Fibroblast of peridontal ligament (primary cell): ENCODE results near the gene GALNTL6.
"Not testable (repeated sequence)": the region's sequence is repeated elsewhere in the genome, so short reads cannot be mapped to it uniquely, and the experiment has no call there.

ENCODE experiments used
- DNase-seq: peaks from one replicate; pipeline ENCODE4 v3.0.0-alpha.2; 2010; ENCODE audit errors: extremely low read depth

The GALNTL6 gene

DNA sequence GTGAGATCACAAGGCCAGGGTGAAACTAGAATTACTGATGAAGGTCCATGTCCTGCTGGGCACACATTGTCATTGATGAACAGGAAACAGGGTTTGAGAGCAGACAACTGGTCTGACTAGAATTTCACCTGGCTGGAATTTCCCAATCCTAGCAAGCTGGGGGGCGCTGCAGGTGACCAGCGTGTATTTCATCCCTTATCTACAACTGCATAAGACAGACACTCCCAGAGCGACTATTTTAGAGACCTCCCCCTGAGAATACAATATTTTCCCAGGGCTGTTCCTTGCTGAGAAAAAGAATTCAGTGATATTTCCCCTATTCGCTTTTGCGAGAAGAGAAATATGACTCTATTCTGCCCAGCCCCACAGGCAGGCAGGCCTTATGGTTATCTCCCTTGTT lies 922.8 kb downstream of the GALNTL6 start:
- DNase-seq, result no peak

- DNase-seq, result no peak
Observed at GRCh38 chr4:172740434-172740833, 927.2 kb downstream of the GALNTL6 start.

GRCh38 chr4:172750910-172751309 lies 937.7 kb downstream of the GALNTL6 start:
- no peak for DNase-seq

- DNase-seq, result no peak
Observed at GRCh38 chr4:172751550-172751949, 938.3 kb downstream of the GALNTL6 start.

DNA sequence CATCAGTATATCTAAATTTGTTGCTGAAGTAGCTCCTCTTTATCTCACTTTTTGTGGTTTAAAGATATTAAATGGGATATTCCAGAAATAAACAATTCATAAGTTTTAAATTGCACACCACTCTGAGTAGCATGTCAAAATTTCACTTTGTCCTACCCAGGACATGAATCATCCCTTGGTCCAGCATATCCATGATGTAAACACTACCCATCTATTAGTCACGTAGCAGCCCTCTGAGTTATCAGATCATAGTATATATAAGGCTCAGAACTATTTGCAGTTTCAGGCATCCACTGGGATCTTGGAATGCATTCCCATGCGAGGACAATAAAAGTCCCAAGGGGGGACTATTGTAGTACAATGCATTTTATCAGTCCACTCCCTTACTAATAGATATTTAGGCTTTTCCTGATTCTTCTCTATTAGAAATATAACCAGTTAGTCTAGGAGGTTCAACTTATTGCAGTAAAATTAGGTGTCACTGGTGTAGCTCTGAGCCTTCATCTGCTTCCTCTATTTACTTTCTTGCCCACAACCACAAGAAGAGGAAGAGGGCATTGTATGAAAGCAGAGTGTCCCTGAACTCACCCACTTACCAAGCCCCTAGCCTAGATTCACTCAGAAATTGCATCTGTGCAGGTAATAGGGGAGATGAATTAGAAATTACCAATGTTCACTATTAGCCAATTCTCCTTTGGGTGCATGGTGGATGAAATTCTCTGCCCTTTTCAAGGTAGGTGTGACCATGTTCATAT lies 945.6 kb downstream of the GALNTL6 start:
- peak; percentile 77 for DNase-seq

- DNase-seq, result no peak
Observed at GRCh38 chr4:172760512-172760911, 947.3 kb downstream of the GALNTL6 start.

DNA sequence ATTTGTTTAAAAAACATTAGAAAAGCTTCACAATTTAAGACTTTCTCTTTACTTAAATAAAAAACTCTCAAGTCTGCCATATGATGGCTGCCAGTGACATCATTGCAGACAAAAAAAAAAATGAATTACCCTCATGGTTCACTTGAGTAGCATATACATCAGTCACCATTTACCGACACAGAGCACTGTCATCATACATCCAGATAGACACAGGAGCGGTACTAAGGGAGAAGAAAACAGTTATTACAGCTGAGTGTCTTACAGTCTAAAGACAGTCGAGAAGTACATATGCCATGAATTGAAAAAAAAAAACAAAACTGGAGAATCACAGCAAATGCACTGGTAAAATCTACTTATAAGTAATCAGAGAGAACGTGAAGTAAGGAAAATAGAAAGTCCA lies 949.7 kb downstream of the GALNTL6 start:
- no peak for DNase-seq

DNA sequence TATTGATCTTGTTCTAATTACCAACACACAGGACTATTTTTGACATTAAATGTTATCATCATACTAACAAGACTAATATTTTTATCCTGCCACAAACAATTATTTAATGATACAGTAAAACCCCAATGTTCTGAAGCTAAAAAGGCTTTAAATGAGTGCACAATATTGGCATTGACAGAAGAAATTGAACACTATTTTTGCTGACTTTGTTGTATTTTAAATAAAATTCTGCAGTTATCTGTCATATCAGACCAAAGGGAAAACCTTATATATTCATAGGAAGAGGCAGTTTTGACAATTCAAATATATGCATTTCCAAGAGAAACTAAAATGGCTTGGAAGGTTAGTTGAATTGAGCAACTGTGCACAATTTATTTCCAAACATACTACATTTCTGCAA lies 957.6 kb downstream of the GALNTL6 start:
- DNase-seq, result no peak

DNA sequence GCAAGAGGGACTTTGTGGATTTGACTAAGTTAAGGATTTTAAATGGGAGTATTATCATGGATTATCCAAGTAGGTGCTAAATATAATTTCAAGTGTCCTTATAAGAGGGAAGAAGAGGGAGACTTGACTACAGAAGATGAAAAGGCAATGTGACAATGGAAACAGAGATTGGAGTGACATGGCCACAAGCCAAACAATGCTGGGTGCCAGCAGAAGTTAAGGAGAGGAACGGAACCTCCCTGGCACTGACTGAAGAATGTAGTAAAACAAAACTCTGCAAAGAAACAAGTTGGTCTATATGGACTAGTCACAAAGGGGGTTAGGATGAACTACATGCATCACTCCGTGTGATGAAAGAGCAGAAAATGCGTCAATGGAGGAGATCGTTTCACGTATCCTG lies 959.6 kb downstream of the GALNTL6 start:
- no peak for DNase-seq

- DNase-seq, result no peak
Observed at GRCh38 chr4:172776203-172776861, 963.1 kb downstream of the GALNTL6 start.

DNA sequence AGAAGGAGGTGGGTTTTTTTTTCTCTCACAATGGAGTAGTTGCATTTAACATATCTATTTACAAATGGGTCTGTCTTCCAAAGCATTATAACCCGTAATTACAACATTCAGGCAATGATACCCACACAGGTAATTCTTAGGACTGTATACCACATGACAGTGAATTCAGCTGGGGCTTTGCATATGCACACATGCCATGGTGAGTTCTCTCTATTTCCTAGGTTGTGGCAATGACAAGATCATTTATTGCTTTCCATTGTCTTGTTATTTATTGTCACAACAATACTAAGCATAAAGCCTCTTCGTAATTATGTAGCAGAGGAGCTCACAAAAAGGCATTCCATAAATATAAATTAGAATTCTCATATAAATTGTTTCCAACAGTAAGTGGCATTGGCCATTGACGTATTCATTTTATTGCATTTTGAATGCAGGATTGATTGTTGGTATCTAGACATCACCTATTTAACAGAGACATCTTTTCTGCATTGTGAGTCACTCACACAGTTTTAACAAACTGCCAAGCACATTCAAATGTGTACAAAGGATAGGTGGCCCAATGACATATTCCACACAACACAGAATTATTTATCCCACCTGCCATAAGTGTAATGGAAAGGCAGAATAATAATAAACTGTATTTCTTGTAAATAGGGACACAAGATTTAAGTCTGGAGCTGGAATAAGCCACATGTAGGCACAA lies 964.7 kb downstream of the GALNTL6 start:
- no peak for DNase-seq

- no peak for DNase-seq
Observed at GRCh38 chr4:172778583-172778982, 965.4 kb downstream of the GALNTL6 start.

GRCh38 chr4:172780566-172781081 lies 967.4 kb downstream of the GALNTL6 start:
- DNase-seq, result no peak

GRCh38 chr4:172785613-172786012 lies 972.4 kb downstream of the GALNTL6 start:
- peak; percentile 14 for DNase-seq

GRCh38 chr4:172786039-172786792 lies 973.0 kb downstream of the GALNTL6 start:
- peak; percentile 57 for DNase-seq

GRCh38 chr4:172787111-172787510 lies 973.9 kb downstream of the GALNTL6 start:
- DNase-seq, result no peak

DNA sequence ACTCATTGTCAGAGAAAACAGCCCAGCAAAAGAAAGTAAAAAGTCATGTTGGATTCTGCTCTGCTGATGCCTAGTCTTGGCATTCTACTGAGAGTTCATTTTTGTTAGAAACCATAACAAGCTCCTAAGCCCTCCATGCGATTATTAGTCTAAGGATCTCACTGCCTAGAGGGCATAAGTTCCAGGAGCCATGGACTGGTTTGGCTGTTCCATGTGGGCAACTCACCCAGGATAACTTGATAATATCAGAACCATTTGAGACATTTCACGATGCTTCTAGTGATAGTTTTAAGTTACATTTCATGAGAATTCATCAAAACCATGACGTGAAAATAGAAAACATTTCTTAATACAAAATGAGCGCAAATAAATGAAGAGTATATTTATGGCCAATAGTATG lies 978.6 kb downstream of the GALNTL6 start:
- no peak for DNase-seq

- no peak for DNase-seq
Observed at GRCh38 chr4:172793565-172794306, 980.5 kb downstream of the GALNTL6 start.

DNA sequence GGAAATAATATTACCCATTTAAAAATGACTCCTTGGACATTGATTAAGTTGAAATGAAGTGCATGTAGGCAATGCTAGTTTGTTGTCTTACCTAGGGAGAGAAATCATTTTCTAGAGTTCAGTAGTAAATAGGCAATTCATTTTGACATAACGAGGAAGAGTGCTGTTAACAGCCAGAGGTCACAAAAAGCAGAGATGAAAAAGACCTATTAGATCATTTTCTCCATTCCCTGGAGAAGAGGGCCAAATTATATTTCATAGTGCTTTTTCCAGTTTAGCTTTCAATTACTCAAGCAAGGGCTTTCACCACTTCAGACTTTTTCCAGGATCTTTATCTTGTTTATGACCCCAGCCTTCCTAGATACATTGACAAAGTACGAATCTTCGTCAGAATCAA lies 981.1 kb downstream of the GALNTL6 start:
- no peak for DNase-seq

DNA sequence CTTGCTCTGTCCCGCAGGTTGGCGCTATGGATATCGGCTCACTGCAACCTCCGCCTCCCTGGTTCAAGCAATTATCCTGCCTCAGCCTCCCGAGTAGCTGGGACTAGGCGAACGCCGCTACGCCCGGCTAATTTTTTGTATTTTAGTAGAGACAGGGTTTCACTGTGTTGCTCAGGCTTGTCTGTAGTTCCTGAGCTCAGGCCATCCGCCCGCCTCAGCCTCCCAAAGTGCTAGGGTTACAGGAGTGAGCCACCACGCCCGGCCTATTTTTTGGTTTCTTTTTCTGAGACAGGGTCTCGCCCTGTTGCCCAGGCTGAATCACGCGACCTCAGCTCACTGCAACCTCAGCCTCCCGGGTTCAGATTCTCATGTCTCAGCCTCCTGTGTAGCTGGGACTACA lies 984.1 kb downstream of the GALNTL6 start:
- DNase-seq, result not testable (repeated sequence)

- DNase-seq, result no peak
Observed at GRCh38 chr4:172802032-172802431, 988.8 kb downstream of the GALNTL6 start.
